Measurements from ENCODE around the gene STK25. TPM values are rescaled to one million over a fixed set of nuclear protein-coding genes. Genes with fewer than 3 reads are reported as not detected.

Gene STK25
- total and polyA plus RNA-seq, 2 of the 8 experiments (the other 6 are each of a cell fraction or from before 2014, with no cell fraction given), result 159 to 546 TPM

GRCh38 chr2:241500016-241500415 is 8.4 kb downstream of the STK25 start:
- Histone ChIP-seq H2AK5ac (ENCODE audit: low read depth, low read length) (no peak overlapping the region), H4K20me1 (replicated peaks in 1 of 2; ENCODE audit: control insufficient read depth in 1 of 2, insufficient read depth in 2 of 2, low read length in 2 of 2) (peaks cover 14 to 38% of the 10 kb centered on the region in 2 experiments), H4K8ac (ENCODE audit: extremely low read depth, insufficient read depth, low read length) (no peak overlapping the region), H2BK120ac (replicated peaks; ENCODE audit: low read depth, low read length) (no peak overlapping the region), H3K56ac (replicated peaks; ENCODE audit: insufficient read length, low read depth, low read length) (no peak overlapping the region), H3K4me1 (replicated peaks in 1 of 4; ENCODE audit: control insufficient read depth in 3 of 4, insufficient read depth in 4 of 4, low read length in 3 of 4) (peaks cover 0 to under 1% (median 0%) of the 10 kb centered on the region in 4 experiments; a peak in 1 of 7 replicates), H3K14ac (ENCODE audit: insufficient read length) (no peak overlapping the region), H4K91ac (replicated peaks; ENCODE audit: insufficient read length, low read length) (no peak overlapping the region), H3K79me2 (ENCODE audit: control insufficient read depth in 1 of 2, insufficient read depth in 2 of 2, low read length in 2 of 2) (peaks cover 3 to 25% of the 10 kb centered on the region in 2 experiments; a peak in 2 of 4 replicates), H2BK12ac (ENCODE audit: low read depth, low read length) (no peak overlapping the region), H3K36me3 (ENCODE audit: control insufficient read depth in 2 of 4, insufficient read depth in 4 of 4, low read length in 3 of 4) (peaks cover 8 to 46% (median 34%) of the 10 kb centered on the region in 4 experiments), H3K9me3 (ENCODE audit: insufficient read depth in 2 of 2, low read depth in 1 of 2, low read length in 1 of 2) (no peaks in the 10 kb centered on the region), H3K23ac (ENCODE audit: insufficient read length) (no peak overlapping the region), H3K27me3 (replicated peaks in 1 of 4; ENCODE audit: control insufficient read depth in 3 of 4, extremely low read depth in 1 of 4, insufficient read depth in 3 of 4, low read length in 3 of 4) (no peaks in the 10 kb centered on the region), H3K4me3 (ENCODE audit: extremely low read depth in 1 of 4, insufficient read depth in 2 of 4, low read depth in 3 of 4, low read length in 4 of 4) (no peak overlapping the region), H3K27ac (ENCODE audit: low read depth, low read length) (no peak overlapping the region), H3K79me1 (ENCODE audit: low read depth, low read length) (peaks cover 9% of the 10 kb centered on the region), H3K9ac (replicated peaks in 1 of 4; ENCODE audit: extremely low read depth in 1 of 4, low read depth in 3 of 4, low read length in 3 of 4) (no peak overlapping the region), H3K4ac (replicated peaks; ENCODE audit: insufficient read length, low read depth, low read length) (no peak overlapping the region), H4K5ac (ENCODE audit: insufficient read length, low read depth, low read length) (no peak overlapping the region), H2BK5ac (ENCODE audit: low read depth, low read length) (no peak overlapping the region; the same call in 1 of the 2 replicates), H2BK20ac (ENCODE audit: low read length) (no peak overlapping the region), H2AFZ (ENCODE audit: low read length) (no peak overlapping the region), H3K18ac (ENCODE audit: extremely low read depth, low read length) (no peak overlapping the region), H3K4me2 (ENCODE audit: insufficient read depth in 1 of 2, low read depth in 2 of 2, low read length in 2 of 2) (no peak overlapping the region), H3K23me2 (ENCODE audit: low read depth, low read length) (no peaks in the 10 kb centered on the region), H2BK15ac (ENCODE audit: low read length) (no peak overlapping the region)
- DNase-seq (ENCODE audit: low read depth in 1 of 2, low spot score in 2 of 2) (no peak), FAIRE-seq (no peak)
- POLR2A ChIA-PET (ENCODE audit: partially characterized antibody), result interaction anchor here (1.0 kb wide), 2 partner anchors 8 to 11 kb away, joined by 3 to 4 read pairs; no protein-coding TSS in a partner anchor
- CTCF ChIA-PET (ENCODE audit: partially characterized antibody), result interaction anchor here (1.4 to 1.6 kb wide), 2 partner anchors 10 to 95 kb away, joined by 4 read pairs; no protein-coding TSS in a partner anchor
- 93% methylated on average over 10 of the region's 10 CpGs; no CpG with 5 or more reads in 1 of the 2 experiments for WGBS, 2 experiments (ENCODE audit: extremely low coverage in 1 of 2, insufficient coverage in 1 of 2, insufficient read length in 1 of 2, insufficient replicate concordance in 2 of 2, low coverage in 1 of 2, low lambda C conversion rate in 2 of 2, missing lambda C conversion rate in 1 of 2)
- TF ChIP-seq, protein P1, sequence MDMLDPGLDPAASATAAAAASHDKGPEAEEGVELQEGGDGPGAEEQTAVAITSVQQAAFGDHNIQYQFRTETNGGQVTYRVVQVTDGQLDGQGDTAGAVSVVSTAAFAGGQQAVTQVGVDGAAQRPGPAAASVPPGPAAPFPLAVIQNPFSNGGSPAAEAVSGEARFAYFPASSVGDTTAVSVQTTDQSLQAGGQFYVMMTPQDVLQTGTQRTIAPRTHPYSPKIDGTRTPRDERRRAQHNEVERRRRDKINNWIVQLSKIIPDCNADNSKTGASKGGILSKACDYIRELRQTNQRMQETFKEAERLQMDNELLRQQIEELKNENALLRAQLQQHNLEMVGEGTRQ (IDR thresholded peaks at IDR 0.05; ENCODE audit: low read length), result no peak
- TF ChIP-seq ASH2L (IDR thresholded peaks at IDR 0.05; ENCODE audit: low read length) (no peak), KDM1A (IDR thresholded peaks at IDR 0.05; ENCODE audit: borderline replicate concordance, low read length) (no peak), BCL11A (IDR thresholded peaks at IDR 0.05; ENCODE audit: low read depth in 2 of 2, low read length in 2 of 2) (no peak), ZNF274 (IDR thresholded peaks at IDR 0.05; ENCODE audit: borderline replicate concordance, extremely low read depth, low read length) (no peak), SAP30 (IDR thresholded peaks at IDR 0.05; ENCODE audit: insufficient read depth, insufficient replicate concordance, low read length) (no peak), SRF (IDR thresholded peaks at IDR 0.05; ENCODE audit: low read depth, low read length) (no peak), CREB1 (IDR thresholded peaks at IDR 0.05) (no peak), RXRA (IDR thresholded peaks at IDR 0.05; ENCODE audit: insufficient read depth, low read depth, low read length) (no peak), HDAC2 (IDR thresholded peaks at IDR 0.05; ENCODE audit: borderline replicate concordance in 1 of 2, low read depth in 2 of 2, low read length in 2 of 2) (no peak)
- TF ChIP-seq, protein P2, sequence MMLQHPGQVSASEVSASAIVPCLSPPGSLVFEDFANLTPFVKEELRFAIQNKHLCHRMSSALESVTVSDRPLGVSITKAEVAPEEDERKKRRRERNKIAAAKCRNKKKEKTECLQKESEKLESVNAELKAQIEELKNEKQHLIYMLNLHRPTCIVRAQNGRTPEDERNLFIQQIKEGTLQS (IDR thresholded peaks at IDR 0.05; ENCODE audit: insufficient read depth, low read depth, low read length), result no peak
